NCI-H774 (cell line): Measurements from ENCODE around the gene NEDD4L.
"Not testable (repeated sequence)": the region's sequence is repeated elsewhere in the genome, so short reads cannot be mapped to it uniquely, and the experiment has no call there.

Source experiments
- DNase-seq: peaks from one replicate; lab custom pipeline; 2025; lab: John Stamatoyannopoulos, UW

The NEDD4L gene

GRCh38 chr18:58027341-58027740 lies 16.7 kb upstream of the NEDD4L start:
- DNase-seq, result no peak

DNA sequence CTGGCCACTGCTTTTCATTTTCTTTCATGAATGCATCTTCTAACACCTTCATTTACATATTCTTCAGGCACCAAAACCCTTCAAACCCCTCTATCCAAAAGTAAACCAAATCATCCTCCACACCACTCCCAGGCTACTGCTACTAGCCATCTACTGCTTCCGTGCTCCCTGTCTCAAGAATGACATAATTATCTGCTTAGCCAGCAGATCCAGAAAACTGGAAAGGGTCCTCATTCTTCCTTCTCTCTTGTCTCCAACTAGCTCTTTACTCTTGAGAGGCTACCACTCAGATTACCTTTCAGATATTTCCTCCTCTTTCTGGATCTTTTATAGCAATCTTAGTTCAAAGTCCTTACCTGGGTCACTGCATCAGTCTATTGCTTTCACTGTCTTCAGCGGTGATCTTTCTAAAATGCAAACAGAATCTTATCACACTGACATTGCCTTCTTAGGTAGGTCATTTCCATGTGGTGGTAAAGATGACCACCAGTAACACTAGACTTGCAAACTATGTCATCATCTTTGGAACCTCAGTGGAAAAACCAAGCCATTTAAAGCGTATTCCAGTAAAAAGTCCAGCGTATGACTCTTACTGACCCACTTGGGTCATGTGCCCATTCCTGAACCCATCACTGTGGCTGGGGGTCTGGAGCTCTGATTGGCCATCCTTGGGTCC lies 15.8 kb upstream of the NEDD4L start:
- DNase-seq, result no peak

DNA sequence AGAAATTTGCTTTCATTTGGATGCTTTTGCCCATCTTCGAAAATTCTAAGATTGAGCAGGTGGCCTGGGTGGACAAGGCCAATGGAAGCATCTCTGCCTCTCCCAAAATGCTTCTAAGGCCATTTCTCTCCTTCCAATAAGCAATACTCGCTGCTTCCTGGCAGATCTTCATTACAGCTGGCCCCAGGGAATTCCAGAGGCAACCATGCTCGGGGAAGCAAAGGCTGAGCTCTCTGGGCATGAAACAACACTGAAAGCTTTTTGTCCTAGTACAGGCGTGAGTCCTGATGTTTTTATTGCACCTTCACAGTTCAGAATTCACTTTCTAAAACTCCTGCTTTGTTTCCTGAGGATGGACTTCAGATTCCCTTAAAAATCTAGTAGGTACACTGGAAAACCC lies 11.8 kb upstream of the NEDD4L start:
- DNase-seq, result no peak

- DNase-seq, result no peak
Measured at GRCh38 chr18:58033216-58033615, 10.8 kb upstream of the NEDD4L start.

DNA sequence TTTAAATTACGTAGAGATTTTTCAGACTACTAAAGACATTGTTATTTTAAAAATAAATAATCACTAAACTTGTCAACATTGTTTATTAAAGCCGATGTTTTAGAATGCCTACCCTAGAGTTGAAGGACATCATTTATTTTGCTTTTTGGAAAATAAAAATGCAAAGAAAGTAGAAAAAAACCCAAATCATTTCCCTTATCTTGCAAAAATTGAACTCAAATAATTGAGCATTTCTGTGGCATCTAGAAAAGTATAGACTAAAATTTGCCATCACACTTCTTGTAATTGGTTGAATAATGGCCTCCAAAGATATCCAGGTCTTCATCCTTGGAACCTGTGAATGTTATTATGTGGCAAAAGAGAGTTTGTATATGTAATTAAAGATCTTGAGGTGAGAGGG lies 9.7 kb upstream of the NEDD4L start:
- DNase-seq, result no peak

- DNase-seq, result no peak
Measured at GRCh38 chr18:58037163-58037562, 6.9 kb upstream of the NEDD4L start.

GRCh38 chr18:58038063-58038462 lies 6.0 kb upstream of the NEDD4L start:
- DNase-seq, result no peak

DNA sequence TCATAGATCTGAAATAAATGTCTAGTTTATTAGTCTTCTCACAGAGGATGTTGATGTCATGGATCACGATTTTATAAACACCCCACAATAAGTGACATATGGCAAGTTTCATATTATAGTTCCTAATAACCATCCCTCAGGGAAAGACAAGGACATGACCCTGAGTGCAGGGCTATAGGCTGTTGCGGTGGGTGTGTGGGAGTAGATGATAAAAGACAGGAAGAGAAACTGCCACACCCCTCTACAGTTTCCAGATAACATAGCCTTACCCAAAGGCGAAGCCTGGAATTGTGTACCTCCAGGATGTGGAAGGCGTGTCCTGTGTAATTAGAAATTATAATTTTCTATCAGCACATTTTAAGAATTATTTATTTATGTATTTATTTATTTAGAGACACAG lies 2.4 kb upstream of the NEDD4L start:
- DNase-seq, result no peak

GRCh38 chr18:58042826-58043490 lies 1.1 kb upstream of the NEDD4L start:
- DNase-seq, result no peak

GRCh38 chr18:58044370-58045241 lies 580 bp downstream of the NEDD4L start:
- no peak for DNase-seq

DNA sequence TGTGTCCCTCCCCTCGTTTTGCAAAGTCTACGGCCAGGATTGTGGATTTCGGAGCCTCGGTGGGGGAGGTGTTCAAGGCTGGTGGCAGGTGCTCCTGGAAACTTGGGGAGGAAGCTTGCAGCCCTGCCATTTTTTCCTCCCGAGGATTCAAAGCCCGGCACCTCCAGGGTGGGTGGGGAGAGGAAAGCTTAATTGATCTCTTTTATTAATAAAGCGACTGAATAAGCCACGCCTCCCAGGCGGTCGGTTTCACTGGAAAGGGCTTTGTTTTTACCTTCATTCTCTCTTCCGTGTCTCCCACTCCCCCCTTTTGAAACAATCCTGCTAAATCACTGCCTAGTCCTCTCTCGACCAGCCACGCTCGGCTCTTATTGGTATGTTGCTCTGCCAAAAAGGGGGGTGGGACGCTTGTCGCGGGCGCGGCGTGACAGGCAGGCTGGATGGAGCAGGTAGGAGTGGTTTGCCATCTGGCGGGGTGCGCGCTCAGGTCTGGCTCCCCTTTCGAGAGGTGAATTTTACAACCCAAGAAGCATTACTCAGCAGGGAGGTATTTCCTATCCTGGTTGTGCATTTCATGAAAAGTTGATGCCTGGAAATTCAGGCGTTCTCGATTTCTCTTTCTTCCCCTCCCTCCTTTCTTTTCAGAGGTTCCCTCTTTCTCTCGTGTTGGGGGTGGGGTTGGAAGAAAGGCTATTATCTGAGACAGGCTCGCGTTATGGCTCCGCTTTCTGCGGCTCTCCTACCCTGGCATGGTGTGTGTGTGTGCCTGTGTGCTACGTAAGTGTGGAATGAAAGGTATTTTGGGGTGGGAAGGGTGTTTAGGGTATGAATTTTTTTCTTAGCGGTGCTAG lies 1.4 kb downstream of the NEDD4L start:
- peak; percentile 27 for DNase-seq

GRCh38 chr18:58046093-58046793 lies 2.2 kb downstream of the NEDD4L start:
- no peak for DNase-seq

DNA sequence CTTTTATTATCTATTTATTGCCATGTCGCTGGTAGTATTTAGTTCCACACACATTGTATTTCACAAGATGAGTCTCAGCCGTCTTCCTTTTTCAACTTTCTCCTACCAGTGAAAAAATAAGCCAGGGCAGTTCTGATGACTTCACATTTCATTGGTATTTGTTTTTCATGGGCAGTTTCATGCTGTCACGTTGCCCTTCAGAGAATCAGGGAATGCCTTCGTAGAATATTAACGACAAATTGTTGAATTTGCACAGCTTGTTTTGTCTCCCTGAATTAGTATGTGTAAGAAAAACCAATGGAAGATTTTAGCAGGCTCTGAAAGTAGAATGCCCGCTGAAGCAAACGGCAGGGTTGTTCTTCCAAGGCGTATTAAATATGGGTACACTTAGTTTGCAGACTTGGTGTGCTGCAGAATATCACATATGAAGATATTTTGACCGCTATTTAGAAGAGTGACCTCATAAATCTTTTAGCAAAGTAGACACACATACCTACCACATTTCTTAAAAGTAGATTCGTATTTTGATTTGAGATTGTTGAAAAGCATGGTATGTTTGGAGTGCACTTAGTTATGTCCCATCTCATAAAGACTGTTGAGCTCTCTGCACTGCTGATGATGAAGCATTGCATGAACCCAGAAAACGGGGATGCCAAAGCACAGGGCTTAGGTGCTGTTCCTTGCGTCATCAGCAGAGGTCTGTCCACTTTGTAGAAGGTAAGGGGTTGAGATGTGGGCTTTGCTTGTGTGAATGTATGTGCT lies 2.9 kb downstream of the NEDD4L start:
- DNase-seq, result no peak

DNA sequence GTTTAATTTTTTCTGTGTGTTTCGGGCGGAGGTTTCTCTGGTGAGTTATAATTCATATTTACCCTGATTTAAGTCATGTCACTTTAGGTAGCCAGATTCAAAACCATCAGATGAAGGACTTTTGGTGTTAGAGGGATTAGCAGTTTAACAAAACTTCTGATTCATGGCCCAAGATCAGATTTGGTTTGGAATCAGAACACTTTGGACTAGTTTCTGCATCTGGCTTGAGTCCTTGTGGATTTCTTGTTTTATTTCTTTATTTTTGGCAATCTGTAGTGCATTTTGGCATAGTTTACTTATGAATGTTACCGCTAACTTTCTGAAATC lies 3.5 kb downstream of the NEDD4L start:
- DNase-seq, result no peak

- DNase-seq, result no peak
Measured at GRCh38 chr18:58048081-58048642, 4.1 kb downstream of the NEDD4L start.

- DNase-seq, result no peak
Measured at GRCh38 chr18:58049000-58049688, 5.1 kb downstream of the NEDD4L start.

- DNase-seq, result not testable (repeated sequence)
Measured at GRCh38 chr18:58050963-58051362, 6.9 kb downstream of the NEDD4L start.

- DNase-seq, result no peak
Measured at GRCh38 chr18:58051765-58052460, 7.9 kb downstream of the NEDD4L start.

- no peak for DNase-seq
Measured at GRCh38 chr18:58052960-58053359, 8.9 kb downstream of the NEDD4L start.
